ENCODE data around the gene COPG2.
"Not testable (repeated sequence)": the region's sequence is repeated elsewhere in the genome, so short reads cannot be mapped to it uniquely, and the experiment has no call there.

COPG2 gene

GRCh38 chr7:130560972-130561371 lies 107.6 kb downstream of the COPG2 start:
- no peak for TF ChIP-seq CTCF (IDR thresholded peaks at IDR 0.05; ENCODE audit: extremely low read depth, missing control alignments)
- DNase-seq (ENCODE audit: low spot score): peak; percentile 62

- no peak for DNase-seq (ENCODE audit: low spot score)
- no peak for TF ChIP-seq CTCF (IDR thresholded peaks at IDR 0.05; ENCODE audit: extremely low read depth, missing control alignments)
Observed at GRCh38 chr7:130559184-130559583, 109.4 kb downstream of the COPG2 start.

GRCh38 chr7:130554481-130554880 lies 114.1 kb downstream of the COPG2 start:
- DNase-seq (ENCODE audit: low spot score): no peak
- no peak for TF ChIP-seq CTCF (IDR thresholded peaks at IDR 0.05; ENCODE audit: extremely low read depth, missing control alignments)

GRCh38 chr7:130553398-130554029 lies 115.0 kb downstream of the COPG2 start:
- no peak for DNase-seq (ENCODE audit: low spot score)
- no peak for TF ChIP-seq CTCF (IDR thresholded peaks at IDR 0.05; ENCODE audit: extremely low read depth, missing control alignments)

GRCh38 chr7:130544356-130544755 lies 124.2 kb downstream of the COPG2 start:
- TF ChIP-seq CTCF (IDR thresholded peaks at IDR 0.05; ENCODE audit: extremely low read depth, missing control alignments): no peak
- no peak for DNase-seq (ENCODE audit: low spot score)

GRCh38 chr7:130543487-130544010 lies 125.0 kb downstream of the COPG2 start:
- DNase-seq (ENCODE audit: low spot score): no peak
- TF ChIP-seq CTCF (IDR thresholded peaks at IDR 0.05; ENCODE audit: extremely low read depth, missing control alignments): no peak

- not testable (repeated sequence) for DNase-seq (ENCODE audit: low spot score)
Observed at GRCh38 chr7:130542297-130542696, 126.3 kb downstream of the COPG2 start.

GRCh38 chr7:130541287-130541686 lies 127.3 kb downstream of the COPG2 start:
- not testable (repeated sequence) for DNase-seq (ENCODE audit: low spot score)

GRCh38 chr7:130537894-130538293 lies 130.7 kb downstream of the COPG2 start:
- DNase-seq (ENCODE audit: low spot score): not testable (repeated sequence)

Data from GM20000 (cell line).